HG03439 (cell line): ENCODE measurements around the gene FYN.

ENCODE experiments used
- ATAC-seq: cut with Tn5 transposase; IDR thresholded peaks from one replicate; pipeline ENCODE4 v1.9.1; 2021; ENCODE audit warnings: mild to moderate bottlenecking, moderate library complexity; ENCODE audit not compliant: unreplicated experiment

Gene FYN

GRCh38 chr6:111809766-111810165 lies 63.5 kb downstream of the FYN start:
- ATAC-seq = no peak

DNA sequence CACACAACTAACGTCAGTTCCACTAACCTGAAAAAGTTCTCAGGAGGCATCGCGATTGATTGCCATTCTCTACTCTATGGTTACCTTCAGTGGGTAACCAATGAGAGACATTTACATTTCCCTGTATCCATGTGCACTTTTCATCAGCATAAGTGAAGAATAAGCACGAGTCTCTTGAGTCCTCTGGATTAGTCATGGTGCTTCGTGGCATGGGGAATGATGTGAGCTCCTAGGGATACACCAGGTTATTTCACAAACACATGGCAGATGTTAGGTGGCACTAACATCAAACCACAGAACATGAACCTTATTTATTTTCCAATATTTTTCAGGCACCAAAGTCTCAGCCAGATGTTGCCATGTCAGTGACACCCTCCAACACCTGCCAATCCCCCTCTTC lies 64.0 kb downstream of the FYN start:
- ATAC-seq = no peak

- ATAC-seq = no peak
Observed at GRCh38 chr6:111808493-111808892, 64.8 kb downstream of the FYN start.

DNA sequence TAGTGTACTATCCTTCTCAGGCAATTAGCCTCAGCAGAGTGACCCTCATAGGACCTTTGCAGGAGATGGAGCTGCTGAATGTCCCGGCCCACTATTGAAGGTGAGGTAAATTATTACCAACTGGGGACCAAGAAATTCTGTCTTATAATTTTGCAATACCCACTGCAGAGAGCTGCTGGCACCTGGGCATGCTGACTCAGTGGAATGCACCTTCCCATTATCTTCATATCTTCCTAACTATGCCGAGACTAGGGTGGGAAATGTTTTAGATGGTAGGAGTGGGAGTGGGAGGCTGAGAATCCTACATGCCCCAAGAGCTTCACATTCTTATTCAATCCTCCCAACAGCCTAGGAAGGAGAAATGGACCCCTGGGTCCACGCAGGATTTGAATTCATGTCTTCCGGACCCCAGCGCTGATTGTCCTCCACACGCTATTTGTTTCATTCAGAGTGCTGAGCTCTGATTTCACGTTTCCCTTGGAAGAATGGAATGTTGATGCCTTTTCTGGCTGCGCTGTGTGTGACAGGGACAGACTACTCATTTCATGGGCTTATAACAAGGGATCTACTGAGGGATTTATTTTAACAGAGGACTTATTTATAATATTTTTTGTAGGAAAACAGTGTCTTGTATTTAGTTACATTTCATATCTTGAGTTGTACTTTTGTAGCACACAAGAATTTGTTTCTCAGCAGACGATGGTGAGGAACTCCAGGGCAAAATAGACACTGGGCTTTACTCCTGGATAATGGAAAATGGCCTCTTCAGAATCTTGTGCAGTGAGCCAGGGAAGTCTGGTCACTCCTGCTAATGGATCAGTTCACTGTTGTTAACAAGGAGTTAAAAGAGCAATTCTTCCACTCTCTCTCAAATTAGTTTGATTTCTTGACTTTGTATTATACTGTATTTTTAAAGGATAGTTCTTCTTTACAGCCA lies 66.4 kb downstream of the FYN start:
- ATAC-seq = no peak

GRCh38 chr6:111806165-111806547 lies 67.1 kb downstream of the FYN start:
- ATAC-seq = no peak

GRCh38 chr6:111805511-111806164 lies 67.6 kb downstream of the FYN start:
- ATAC-seq = peak; percentile 51

- peak; percentile 66 for ATAC-seq
Observed at GRCh38 chr6:111804627-111805235, 68.5 kb downstream of the FYN start.

DNA sequence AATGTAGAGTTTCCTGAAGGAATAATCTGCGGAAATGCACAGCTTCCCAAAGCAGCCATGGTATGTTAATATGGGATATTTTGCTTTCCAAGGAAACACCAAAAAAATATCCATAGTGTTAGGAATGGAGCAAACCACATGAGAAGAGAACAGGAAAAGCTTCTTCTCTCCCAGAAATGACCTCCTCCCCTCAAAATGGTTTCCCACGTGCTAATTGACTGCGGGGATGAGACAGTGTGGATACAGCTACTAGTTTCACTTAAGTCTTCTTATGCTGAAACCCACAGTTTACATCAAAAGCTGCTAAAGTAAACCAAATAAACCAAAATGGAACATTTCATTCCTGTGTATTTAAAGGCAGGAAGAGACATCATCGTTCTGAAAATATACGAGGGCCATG lies 69.4 kb downstream of the FYN start:
- ATAC-seq = no peak

GRCh38 chr6:111803371-111803770 lies 69.9 kb downstream of the FYN start:
- no peak for ATAC-seq

DNA sequence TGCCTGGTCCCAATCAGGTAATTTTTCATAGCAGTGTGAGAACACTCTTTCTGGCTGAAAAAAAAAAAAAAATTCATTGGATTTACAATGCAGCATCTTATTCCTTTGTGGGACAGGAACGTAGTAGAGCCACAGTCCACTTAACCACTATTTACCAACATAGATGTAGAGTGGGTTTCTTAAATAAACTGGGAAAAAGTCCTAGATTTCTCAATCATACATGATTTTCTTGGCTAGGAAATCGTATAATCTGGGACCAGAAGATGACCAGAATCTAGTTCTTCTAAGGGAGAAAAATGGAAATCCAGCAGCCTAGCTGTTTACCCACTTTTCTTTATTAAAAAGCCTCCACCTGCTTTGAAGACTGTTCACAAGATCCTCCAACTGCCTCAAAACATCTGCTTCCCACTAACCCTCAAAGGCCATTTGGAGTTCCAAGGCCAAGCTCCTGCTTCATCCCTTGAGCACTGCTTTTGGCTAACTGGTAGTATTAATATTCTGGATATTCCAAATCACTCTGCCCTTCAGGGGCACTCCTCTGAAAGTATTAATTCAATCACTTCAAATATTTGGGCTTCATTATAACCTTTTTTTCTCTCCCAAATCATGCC lies 70.4 kb downstream of the FYN start:
- ATAC-seq = no peak

- ATAC-seq = no peak
Observed at GRCh38 chr6:111802015-111802414, 71.2 kb downstream of the FYN start.

DNA sequence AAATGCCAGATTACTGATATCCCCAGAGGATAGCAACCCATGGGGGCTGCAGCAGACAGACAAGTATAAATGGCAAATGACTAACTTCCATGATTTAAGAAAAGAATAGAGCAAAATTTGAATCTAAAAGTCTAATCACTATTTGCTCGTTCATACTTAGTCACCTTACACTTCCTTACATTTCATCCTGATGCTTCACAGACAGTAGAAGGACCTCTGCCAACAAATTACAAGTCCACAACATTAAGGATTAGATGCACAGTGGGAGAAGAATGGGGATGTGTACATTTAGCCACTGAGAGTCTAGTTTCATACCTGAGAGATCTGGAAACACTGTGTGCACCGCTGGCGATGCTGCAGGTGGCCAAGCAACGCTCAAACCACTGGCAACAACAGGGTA lies 72.4 kb downstream of the FYN start:
- ATAC-seq = no peak

GRCh38 chr6:111800259-111800765 lies 72.9 kb downstream of the FYN start:
- ATAC-seq = no peak

- no peak for ATAC-seq
Observed at GRCh38 chr6:111799576-111800258, 73.5 kb downstream of the FYN start.

- ATAC-seq = no peak
Observed at GRCh38 chr6:111798281-111798725, 74.9 kb downstream of the FYN start.

DNA sequence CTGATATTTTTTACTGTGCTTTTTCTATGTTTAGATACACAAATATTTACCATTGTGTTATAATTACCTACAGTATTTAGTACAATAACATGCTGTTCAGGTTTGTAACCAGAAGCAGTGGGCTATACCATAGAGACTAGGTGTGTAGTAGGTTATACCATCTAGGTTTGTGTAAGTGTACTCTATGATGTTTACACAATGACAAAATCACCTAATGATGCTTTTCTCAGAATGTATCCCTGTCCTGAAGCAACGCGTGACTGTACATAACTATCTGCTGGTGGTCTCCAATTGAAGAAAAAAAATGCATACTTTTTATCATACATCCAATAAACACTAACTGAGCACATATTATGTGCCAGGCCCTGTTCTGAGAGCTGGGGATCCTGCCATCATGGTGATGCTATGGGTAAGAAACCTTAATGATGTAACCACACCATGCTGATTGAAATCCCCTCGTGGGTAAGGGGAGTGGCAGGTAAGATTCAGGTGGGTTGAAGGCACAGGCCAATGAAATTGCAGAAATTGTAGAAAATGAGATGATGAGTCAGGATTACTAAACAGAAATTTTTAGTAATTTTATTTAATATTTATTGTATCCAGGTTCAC lies 76.8 kb downstream of the FYN start:
- ATAC-seq = no peak

GRCh38 chr6:111795558-111795957 lies 77.7 kb downstream of the FYN start:
- ATAC-seq = peak; percentile 38

DNA sequence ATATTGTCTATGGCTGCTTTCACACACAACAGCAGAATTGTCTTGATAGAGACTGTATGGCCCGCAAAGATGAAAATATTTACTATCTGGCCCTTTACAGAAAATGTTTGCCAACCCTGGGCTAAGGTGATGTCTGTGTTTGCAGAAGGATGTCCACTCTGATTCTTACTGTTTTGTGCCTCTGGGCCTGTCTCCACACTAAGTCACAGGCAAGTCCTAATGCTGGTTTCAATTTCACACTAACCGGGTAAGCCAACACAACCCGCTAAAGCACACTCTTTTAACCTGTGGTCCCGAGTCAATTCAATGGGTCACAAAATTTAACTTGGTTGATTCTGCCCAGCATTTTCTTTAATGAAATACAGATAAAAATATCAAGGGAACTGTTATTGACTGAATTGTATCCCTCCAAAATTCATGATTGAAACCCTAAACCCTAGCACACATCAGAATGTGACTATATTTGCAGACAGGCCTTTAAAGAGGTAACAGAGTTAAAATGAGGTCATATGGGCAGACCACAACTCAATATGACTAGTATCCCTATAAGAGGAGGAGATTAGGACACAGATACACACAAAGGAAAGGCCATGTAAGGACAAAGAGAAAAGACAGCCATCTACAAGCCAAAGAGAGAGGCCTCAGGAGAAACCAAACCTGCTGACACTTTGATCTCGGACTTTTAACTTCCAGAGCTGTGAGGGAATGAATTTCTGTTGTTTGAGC lies 78.4 kb downstream of the FYN start:
- ATAC-seq = peak; percentile 56

GRCh38 chr6:111794300-111794699 lies 79.0 kb downstream of the FYN start:
- no peak for ATAC-seq
